DLD1 (cell line): ENCODE measurements around the gene TXNL4B.
"Not testable (repeated sequence)": the region's sequence is repeated elsewhere in the genome, so short reads cannot be mapped to it uniquely, and the experiment has no call there.

Source experiments
- in situ Hi-C: cut with HindIII; loops from 2 replicates; pipeline ENCODE4 v1.10.0; 2017; ENCODE audit warnings: low sequenced_read_pairs

TXNL4B gene

GRCh38 chr16:72076991-72077706 is 16.3 kb downstream of the TXNL4B start:
- in situ Hi-C loops, result not testable (repeated sequence)

GRCh38 chr16:72075067-72075466 is 18.4 kb downstream of the TXNL4B start:
- in situ Hi-C loops, result not testable (repeated sequence)

DNA sequence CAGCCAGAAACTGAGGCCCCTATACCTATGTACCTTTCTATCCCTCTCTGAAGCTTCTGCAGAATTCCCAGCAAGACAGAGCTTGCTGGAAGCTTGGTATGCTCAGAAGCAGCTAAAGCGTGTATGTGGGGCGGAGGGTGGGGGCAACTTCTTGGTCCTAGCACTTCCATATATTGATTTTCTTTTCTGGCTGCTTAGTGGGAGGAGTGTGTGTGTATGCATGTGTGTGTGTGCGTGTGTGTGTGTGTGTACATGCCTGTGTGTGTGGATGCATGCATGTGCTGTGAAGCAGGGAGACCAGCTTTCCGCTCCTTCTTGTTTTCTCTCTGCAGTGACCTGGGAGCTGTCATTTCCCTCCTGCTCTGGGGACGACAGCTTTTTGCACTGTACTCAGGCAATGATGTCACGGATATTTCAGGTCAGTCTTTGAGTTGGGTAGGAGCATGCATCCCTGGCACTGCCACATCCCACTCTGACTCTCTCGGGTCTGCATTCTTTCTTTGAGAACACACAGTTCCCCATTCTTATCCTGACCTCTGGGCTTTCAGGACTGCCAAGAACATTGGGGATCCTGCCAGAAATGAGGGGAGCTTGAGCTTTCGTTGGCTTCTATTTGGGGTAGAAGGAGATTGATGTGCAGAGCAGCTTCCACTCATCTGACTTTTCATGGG is 19.7 kb downstream of the TXNL4B start:
- in situ Hi-C loops, result loop anchor here (5.0 kb wide), 1 partner anchor 34 kb away; no protein-coding TSS in a partner anchor

GRCh38 chr16:72072514-72073342 is 20.7 kb downstream of the TXNL4B start:
- in situ Hi-C loops, result loop anchor here (5.0 kb wide), 1 partner anchor 35 kb away; no protein-coding TSS in a partner anchor

- in situ Hi-C loops, result no loop called here
These were observed 24.5 kb downstream of the TXNL4B start for GRCh38 chr16:72068930-72069329.

DNA sequence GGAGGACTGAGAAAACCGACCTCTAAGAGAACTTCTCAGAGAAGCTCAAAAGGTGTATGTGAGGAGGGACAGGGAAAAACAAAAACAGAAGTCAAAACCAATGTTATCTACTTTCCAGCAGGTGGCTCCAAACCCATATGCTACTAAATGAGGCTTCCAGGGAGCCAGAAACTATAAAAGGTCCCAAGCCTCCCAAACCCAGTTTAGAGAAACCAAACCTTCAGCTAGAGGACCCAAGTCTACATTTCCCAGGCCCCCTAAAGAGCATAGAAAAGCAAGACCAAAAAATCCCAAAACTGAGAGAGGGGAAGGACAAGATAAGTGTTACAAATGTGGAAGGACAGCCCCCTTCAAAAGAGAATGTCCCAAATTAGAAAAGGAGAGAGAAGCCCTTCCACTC is 26.7 kb downstream of the TXNL4B start:
- in situ Hi-C loops, result no loop called here

GRCh38 chr16:72064361-72064894 is 29.0 kb downstream of the TXNL4B start:
- in situ Hi-C loops, result no loop called here

DNA sequence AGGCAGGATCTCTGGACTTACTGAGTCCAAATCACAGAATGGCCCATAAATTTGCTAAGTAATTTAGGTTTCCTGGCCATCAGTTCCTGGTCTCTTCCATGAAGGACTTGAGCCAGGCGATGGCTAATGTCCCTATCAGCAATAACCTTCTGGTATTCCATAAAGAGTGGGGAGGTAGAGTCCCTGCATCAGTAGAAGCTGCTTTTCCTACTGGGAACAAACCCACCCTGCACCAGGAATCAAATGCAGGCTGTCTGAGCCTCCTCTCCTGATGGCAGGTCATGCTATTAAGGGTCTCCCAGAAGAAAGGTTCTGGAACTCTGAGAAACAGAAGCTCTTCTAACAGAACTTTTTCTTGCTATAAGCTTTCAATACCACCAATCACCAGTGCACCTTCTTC is 31.9 kb downstream of the TXNL4B start:
- in situ Hi-C loops, result no loop called here

GRCh38 chr16:72060405-72060804 is 33.0 kb downstream of the TXNL4B start:
- in situ Hi-C loops, result no loop called here

DNA sequence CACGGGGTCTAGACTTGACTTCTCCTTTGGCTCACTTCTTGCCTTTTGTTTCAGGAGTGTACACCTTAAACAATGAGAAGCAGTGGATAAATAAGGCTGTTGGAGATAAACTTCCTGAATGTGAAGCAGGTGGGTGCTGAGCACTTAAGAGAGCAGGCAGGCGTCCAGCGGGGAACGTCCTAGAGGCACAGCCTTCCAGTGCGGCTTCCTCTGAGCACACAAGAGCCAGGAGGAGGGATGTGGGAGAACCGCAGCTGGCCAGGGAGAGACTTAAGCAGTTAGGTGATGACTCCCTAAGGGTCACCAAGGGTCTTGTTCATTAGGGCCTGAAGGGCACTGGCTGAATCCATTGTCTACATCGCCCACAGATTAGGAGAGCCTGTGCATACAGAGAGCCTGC is 34.4 kb downstream of the TXNL4B start:
- in situ Hi-C loops, result not testable (repeated sequence)

- in situ Hi-C loops, result not testable (repeated sequence)
These were observed 36.1 kb downstream of the TXNL4B start for GRCh38 chr16:72057313-72057712.

- in situ Hi-C loops, result no loop called here
These were observed 37.5 kb downstream of the TXNL4B start for GRCh38 chr16:72055911-72056310.

DNA sequence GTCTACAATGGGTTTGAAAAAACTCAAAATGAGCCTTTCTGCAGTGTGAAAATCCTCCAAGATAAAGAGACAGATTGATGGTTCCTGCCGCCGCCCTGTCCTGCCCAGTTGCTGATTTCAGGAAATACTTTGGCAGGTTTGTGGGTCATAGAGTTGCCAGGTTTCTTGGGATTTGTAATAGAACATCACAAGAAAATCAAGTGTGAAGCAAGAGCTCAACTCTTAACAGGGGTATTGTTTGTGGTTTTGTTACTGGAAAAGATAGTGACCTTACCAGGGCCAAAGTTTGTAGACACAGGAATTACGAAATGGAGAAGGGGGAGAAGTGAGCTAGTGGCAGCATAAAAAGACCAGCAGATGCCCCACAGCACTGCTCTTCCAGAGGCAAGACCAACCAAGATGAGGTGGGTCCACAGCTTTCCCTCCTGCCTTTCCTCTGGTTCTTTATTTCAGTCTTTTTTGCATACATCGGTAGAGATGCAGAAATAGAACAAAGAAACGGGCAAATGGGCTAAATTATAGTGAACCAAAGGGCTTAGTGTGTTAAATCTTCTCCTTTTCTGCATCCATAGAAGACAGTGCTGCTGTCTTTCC is 39.1 kb downstream of the TXNL4B start, which contains the start of gene HP:
TSS of gene HP (plus strand) at position 252 of the 594 bp plus-strand sequence. CDS start at position 400, 148 bp downstream.
- in situ Hi-C loops, result not testable (repeated sequence)

GRCh38 chr16:72051818-72052217 is 41.6 kb downstream of the TXNL4B start:
- in situ Hi-C loops, result no loop called here

- in situ Hi-C loops, result no loop called here
These were observed 42.5 kb downstream of the TXNL4B start for GRCh38 chr16:72050769-72051464.

GRCh38 chr16:72049110-72049509 is 44.3 kb downstream of the TXNL4B start:
- in situ Hi-C loops, result no loop called here

- in situ Hi-C loops, result no loop called here
These were observed 48.5 kb downstream of the TXNL4B start for GRCh38 chr16:72044825-72045359.

DNA sequence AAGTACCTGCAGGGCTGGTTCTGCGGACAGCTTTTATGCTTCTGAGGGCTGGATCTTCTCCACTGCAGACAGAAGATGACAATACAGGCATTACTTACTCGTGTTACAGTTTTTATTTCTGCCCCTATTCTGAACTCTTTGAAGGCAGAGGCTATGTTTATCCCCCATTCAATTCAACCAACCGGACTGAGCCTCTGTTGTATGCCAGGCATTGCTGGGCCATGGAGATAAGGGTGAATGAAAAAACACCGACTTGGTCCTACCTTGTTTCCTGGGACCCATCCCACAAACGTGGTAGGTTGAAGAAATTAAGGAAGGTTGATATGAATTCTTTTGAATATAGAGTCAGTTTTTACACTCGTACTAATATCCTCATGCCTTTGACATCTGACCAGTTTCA is 49.1 kb downstream of the TXNL4B start:
- in situ Hi-C loops, result no loop called here

- in situ Hi-C loops, result no loop called here
These were observed 49.9 kb downstream of the TXNL4B start for GRCh38 chr16:72043539-72043938.

- in situ Hi-C loops, result no loop called here
These were observed 50.4 kb downstream of the TXNL4B start for GRCh38 chr16:72043058-72043457.
